SK-N-SH (cell line): ENCODE measurements around the gene EIF3K.

Experiments used
- RCOR1 ChIP-seq: fragments of 150-350 bp; IDR thresholded peaks from 2 replicates; pipeline ENCODE4 v1.6.1; 2017; ENCODE audit warnings: antibody characterized with exemption, low read length
- SIN3A ChIP-seq: IDR thresholded peaks from 2 replicates; pipeline ENCODE4 v1.6.1; 2012; ENCODE audit warnings: low read depth, mild to moderate bottlenecking, low read length, moderate library complexity, borderline replicate concordance
- TF ChIP-seq, protein P1 (sequence below): fragments of 200-600 bp; sonication (generic); IDR thresholded peaks from 2 replicates; pipeline ENCODE4 v1.6.1; 2017; ENCODE audit warnings: antibody characterized with exemption, mild to moderate bottlenecking, moderate library complexity

DNA sequence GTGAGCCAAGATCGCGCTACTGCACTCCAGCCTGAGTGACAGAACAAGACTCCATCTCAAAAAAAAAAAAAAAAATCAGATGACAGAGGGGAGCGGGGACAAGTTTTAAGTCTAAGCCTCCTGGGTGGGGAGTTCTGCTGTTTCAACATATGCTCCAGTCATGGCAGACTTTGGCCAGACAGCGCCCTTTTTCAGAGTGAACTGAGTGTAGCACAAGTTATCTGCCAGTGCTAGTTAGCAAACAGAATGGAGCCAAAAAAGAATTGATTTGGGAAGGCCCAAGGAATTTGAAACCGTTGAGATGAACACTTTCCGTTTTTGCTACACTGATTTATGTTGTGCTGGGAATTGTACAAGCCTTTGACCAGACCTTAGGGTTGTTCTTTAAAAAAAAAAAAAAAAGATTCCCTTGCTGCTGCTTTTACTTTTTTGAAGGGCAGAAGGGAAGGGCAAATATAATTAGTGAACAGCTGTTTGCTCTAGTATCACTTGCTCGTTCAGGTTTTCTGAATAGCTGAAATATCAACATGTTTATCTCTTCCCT, 34.1 kb downstream of the EIF3K start:
- TF ChIP-seq, protein P1, sequence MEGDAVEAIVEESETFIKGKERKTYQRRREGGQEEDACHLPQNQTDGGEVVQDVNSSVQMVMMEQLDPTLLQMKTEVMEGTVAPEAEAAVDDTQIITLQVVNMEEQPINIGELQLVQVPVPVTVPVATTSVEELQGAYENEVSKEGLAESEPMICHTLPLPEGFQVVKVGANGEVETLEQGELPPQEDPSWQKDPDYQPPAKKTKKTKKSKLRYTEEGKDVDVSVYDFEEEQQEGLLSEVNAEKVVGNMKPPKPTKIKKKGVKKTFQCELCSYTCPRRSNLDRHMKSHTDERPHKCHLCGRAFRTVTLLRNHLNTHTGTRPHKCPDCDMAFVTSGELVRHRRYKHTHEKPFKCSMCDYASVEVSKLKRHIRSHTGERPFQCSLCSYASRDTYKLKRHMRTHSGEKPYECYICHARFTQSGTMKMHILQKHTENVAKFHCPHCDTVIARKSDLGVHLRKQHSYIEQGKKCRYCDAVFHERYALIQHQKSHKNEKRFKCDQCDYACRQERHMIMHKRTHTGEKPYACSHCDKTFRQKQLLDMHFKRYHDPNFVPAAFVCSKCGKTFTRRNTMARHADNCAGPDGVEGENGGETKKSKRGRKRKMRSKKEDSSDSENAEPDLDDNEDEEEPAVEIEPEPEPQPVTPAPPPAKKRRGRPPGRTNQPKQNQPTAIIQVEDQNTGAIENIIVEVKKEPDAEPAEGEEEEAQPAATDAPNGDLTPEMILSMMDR, result no peak
- TF ChIP-seq SIN3A, result no peak
- no peak for TF ChIP-seq RCOR1
